ENCODE measurements around the gene PLK3.

DNA sequence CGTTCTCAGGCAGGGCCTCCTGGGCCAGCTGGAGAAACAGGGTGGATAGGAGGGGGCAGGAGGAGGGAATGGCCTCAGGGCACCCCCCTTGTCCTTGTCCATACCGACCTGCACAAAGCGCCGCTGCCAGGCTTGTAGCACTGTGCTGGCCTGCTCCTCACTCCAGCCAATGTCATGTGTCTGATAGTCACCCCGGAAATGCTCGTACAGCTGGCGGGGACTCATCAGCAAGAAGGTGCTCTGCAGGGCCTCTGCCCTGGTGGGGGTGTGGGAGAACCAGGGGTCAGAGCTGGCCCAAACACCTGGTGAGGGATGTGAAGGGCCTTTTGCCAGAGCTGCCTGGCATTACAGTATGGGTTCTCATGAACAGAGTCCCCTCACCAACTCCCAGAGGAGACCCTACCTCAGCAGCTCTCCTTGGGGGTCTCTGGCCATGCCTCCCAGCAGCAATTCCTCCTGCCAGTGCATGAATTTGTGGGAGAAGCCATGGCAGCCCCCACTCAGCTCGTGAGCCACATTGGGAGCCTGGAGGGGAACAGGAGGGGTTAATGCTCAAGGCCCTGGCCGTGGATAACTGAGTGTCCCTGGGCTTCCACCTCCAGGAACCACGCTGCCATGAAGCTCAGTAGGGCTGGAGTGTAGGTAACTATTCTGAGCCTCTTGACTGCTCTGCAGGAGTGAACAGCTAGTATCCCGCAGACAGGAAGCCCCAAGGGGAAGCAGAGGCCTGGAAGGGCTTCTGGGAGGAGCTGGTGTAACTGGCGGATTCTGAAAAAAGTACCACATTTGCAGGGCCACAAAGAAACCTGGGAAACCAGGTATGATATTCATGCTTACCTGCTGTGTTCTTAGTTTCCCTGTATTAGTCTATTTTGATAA is 29.6 kb downstream of the PLK3 start:
- TF ChIP-seq NR2C2 (IDR thresholded peaks at IDR 0.05; ENCODE audit: borderline replicate concordance, control insufficient read depth, insufficient read length, low read depth) (no peak), FOXM1 (IDR thresholded peaks at IDR 0.05; ENCODE audit: low read depth, low read length) (no peak), POLR2A (IDR thresholded peaks at IDR 0.05; ENCODE audit: low read depth, low read length) (no peak), CHD4 (IDR thresholded peaks at IDR 0.05) (no peak), EZH2 (IDR thresholded peaks at IDR 0.05; ENCODE audit: borderline replicate concordance, control insufficient read depth, low read depth, low read length) (no peak), BHLHE40 (IDR thresholded peaks at IDR 0.05; ENCODE audit: borderline replicate concordance in 1 of 2, low read depth in 2 of 2, low read length in 1 of 2) (no peak)
- TF ChIP-seq, protein P1, sequence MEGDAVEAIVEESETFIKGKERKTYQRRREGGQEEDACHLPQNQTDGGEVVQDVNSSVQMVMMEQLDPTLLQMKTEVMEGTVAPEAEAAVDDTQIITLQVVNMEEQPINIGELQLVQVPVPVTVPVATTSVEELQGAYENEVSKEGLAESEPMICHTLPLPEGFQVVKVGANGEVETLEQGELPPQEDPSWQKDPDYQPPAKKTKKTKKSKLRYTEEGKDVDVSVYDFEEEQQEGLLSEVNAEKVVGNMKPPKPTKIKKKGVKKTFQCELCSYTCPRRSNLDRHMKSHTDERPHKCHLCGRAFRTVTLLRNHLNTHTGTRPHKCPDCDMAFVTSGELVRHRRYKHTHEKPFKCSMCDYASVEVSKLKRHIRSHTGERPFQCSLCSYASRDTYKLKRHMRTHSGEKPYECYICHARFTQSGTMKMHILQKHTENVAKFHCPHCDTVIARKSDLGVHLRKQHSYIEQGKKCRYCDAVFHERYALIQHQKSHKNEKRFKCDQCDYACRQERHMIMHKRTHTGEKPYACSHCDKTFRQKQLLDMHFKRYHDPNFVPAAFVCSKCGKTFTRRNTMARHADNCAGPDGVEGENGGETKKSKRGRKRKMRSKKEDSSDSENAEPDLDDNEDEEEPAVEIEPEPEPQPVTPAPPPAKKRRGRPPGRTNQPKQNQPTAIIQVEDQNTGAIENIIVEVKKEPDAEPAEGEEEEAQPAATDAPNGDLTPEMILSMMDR (IDR thresholded peaks at IDR 0.05 in 2 of 3, conservative IDR thresholded peaks at IDR 0.05 in 1 of 3; ENCODE audit: control insufficient read depth in 2 of 3, extremely low read depth in 1 of 3, insufficient read depth in 1 of 3, low read depth in 3 of 3, low read length in 3 of 3): no peak
- TF ChIP-seq, protein P2, sequence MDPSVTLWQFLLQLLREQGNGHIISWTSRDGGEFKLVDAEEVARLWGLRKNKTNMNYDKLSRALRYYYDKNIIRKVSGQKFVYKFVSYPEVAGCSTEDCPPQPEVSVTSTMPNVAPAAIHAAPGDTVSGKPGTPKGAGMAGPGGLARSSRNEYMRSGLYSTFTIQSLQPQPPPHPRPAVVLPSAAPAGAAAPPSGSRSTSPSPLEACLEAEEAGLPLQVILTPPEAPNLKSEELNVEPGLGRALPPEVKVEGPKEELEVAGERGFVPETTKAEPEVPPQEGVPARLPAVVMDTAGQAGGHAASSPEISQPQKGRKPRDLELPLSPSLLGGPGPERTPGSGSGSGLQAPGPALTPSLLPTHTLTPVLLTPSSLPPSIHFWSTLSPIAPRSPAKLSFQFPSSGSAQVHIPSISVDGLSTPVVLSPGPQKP (IDR thresholded peaks at IDR 0.05; ENCODE audit: low read depth, low read length): no peak
- TF ChIP-seq, protein P3, sequence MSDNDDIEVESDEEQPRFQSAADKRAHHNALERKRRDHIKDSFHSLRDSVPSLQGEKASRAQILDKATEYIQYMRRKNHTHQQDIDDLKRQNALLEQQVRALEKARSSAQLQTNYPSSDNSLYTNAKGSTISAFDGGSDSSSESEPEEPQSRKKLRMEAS (IDR thresholded peaks at IDR 0.05; ENCODE audit: low read depth, low read length): no peak
- TF ChIP-seq, protein P4, sequence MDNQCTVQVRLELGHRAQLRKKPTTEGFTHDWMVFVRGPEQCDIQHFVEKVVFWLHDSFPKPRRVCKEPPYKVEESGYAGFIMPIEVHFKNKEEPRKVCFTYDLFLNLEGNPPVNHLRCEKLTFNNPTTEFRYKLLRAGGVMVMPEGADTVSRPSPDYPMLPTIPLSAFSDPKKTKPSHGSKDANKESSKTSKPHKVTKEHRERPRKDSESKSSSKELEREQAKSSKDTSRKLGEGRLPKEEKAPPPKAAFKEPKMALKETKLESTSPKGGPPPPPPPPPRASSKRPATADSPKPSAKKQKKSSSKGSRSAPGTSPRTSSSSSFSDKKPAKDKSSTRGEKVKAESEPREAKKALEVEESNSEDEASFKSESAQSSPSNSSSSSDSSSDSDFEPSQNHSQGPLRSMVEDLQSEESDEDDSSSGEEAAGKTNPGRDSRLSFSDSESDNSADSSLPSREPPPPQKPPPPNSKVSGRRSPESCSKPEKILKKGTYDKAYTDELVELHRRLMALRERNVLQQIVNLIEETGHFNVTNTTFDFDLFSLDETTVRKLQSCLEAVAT (IDR thresholded peaks at IDR 0.05): no peak

Measured in GM12878 (cell line).